ENCODE results near the gene FAM169A.
"Not testable (repeated sequence)": the region's sequence is repeated elsewhere in the genome, so short reads cannot be mapped to it uniquely, and the experiment has no call there.

The FAM169A gene, protein sequence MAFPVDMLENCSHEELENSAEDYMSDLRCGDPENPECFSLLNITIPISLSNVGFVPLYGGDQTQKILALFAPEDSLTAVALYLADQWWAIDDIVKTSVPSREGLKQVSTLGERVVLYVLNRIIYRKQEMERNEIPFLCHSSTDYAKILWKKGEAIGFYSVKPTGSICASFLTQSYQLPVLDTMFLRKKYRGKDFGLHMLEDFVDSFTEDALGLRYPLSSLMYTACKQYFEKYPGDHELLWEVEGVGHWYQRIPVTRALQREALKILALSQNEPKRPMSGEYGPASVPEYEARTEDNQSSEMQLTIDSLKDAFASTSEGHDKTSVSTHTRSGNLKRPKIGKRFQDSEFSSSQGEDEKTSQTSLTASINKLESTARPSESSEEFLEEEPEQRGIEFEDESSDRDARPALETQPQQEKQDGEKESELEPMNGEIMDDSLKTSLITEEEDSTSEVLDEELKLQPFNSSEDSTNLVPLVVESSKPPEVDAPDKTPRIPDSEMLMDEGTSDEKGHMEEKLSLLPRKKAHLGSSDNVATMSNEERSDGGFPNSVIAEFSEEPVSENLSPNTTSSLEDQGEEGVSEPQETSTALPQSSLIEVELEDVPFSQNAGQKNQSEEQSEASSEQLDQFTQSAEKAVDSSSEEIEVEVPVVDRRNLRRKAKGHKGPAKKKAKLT

DNA sequence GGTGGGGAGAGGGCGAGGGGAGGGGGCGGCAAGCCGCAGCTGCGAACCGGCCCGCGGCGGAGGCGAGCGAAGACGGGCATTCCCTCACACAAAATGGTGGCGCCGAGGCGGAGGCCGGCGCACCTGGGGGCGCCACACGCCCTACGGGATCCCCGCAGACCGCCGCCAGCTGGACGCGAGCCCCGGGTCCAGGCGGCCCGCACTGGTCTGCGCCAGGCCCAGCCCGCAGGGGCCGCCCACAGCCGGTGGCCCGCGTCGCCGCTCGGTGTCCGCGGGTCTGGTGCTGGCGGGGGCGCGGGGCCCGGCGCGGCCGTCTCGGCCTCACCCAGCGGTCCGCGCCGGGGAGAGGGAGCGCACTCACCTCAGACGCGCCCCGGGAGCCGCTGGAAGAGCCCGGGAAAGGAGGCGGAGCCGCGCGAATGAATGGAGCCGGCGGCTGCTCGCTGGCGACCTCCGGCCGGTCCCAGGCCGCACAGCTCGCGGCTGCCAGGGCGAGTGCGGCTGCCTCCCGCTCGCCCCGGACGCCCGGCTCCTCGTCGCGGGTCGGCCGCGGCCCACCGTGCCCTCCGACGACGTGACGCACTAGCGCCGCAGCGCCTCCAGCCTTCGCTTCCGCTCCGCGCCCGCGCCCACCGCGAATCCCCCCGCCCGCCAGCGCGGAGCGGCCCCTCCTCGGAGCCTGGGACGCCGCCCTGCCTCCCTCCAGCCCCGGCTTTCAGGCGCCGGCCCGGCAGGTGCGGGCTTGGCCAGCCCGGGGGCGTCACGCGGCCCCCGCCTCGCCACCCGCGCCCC lies at the start of gene FAM169A:
Gene FAM169A (minus strand): TSS at position 584 of the 792 bp plus-strand sequence. CDS start 24,711 bp downstream, outside the sequence.
- POLR2A ChIA-PET: no interaction called here
- CTCF ChIA-PET: no interaction called here
- peak within 1 kb of the TSS; percentile 55 for H3K4me3 ChIP-seq (ENCODE audit: low read depth, low read length)
- TF ChIP-seq, protein P1, sequence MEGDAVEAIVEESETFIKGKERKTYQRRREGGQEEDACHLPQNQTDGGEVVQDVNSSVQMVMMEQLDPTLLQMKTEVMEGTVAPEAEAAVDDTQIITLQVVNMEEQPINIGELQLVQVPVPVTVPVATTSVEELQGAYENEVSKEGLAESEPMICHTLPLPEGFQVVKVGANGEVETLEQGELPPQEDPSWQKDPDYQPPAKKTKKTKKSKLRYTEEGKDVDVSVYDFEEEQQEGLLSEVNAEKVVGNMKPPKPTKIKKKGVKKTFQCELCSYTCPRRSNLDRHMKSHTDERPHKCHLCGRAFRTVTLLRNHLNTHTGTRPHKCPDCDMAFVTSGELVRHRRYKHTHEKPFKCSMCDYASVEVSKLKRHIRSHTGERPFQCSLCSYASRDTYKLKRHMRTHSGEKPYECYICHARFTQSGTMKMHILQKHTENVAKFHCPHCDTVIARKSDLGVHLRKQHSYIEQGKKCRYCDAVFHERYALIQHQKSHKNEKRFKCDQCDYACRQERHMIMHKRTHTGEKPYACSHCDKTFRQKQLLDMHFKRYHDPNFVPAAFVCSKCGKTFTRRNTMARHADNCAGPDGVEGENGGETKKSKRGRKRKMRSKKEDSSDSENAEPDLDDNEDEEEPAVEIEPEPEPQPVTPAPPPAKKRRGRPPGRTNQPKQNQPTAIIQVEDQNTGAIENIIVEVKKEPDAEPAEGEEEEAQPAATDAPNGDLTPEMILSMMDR (IDR thresholded peaks at IDR 0.05; ENCODE audit: insufficient read depth, low read length, missing control alignments): no peak
- no peak for DNase-seq (ENCODE audit: low read depth, low spot score)

DNA sequence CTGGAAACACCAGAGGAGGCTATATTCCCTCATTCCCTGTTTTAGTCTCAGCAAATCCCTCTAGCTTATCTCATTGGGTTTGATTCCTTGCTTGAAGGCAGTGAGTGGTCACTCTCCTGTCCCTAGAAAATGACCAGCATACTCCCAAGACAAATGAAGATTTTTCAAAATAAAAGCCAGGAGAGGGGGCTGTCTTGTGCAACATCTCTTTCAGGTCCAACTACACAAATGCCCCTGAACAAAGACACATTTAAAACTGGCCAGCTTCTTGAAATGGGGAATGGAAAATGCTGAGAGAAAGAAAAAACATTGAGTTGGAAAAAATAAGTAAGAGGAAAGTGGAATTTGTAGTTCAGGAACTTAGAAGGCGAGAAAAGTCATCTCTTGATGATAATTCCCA lies 49.3 kb upstream of the FAM169A start:
- ChIA-PET CTCF (interaction anchor here (1.3 to 7.2 kb wide), 3 partner anchors 10 to 241 kb away, joined by 4 to 141 read pairs (median 6); no protein-coding TSS in a partner anchor), POLR2A (no interaction called here)
- TF ChIP-seq, protein P1 (IDR thresholded peaks at IDR 0.05; ENCODE audit: insufficient read depth, low read length, missing control alignments): no peak
- DNase-seq (ENCODE audit: low read depth, low spot score): no peak
- no peak overlapping the region for H3K4me3 ChIP-seq (ENCODE audit: low read depth, low read length)

DNA sequence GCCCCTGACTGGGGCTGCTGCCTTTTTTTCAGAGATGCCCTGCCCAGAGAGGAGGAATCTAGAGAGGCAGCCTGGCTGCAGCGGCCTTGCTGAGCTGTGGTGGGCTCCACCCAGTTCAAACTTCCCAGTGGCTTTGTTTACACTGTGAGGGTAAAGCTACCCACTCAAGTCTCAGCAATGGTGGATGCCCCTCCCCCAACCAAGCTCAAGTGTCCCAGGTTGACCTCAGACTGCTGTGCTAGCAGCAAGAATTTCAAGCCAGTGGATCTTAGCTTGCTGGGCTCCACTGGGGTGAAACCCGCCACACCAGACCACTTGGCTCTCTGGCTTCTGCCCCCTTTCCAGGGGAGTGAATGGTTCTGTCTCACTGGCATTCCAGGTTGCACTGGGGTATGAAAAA lies 45.2 kb upstream of the FAM169A start:
- not testable (repeated sequence) for DNase-seq (ENCODE audit: low read depth, low spot score); H3K4me3 ChIP-seq (ENCODE audit: low read depth, low read length)
- ChIA-PET POLR2A (interaction anchor here (0.6 kb wide), 1 partner anchor 140 kb away, joined by 5 read pairs; no protein-coding TSS in a partner anchor), CTCF (interaction anchor here (1.7 kb wide), 1 partner anchor 239 kb away, joined by 5 read pairs; no protein-coding TSS in a partner anchor)

DNA sequence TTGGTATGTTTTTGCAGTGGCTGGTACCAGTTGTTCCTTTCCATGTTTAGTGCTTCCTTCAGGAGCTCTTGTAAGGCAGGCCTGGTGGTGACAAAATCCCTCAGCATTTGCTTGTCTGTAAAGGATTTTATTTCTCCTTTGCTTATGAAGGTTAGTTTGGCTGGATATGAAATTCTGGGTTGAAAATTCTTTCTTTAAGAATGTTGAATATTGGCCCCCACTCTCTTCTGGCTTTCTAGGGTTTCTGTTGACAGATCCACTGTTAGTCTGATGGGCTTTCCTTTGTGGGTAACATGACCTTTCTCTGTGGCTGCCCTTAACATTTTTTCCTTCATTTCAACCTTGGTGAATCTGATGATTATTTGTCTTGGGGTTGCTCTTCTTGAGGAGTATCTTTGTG lies 43.7 kb upstream of the FAM169A start:
- CTCF ChIA-PET; H3K4me3 ChIP-seq (ENCODE audit: low read depth, low read length); DNase-seq (ENCODE audit: low read depth, low spot score); POLR2A ChIA-PET: not testable (repeated sequence)

DNA sequence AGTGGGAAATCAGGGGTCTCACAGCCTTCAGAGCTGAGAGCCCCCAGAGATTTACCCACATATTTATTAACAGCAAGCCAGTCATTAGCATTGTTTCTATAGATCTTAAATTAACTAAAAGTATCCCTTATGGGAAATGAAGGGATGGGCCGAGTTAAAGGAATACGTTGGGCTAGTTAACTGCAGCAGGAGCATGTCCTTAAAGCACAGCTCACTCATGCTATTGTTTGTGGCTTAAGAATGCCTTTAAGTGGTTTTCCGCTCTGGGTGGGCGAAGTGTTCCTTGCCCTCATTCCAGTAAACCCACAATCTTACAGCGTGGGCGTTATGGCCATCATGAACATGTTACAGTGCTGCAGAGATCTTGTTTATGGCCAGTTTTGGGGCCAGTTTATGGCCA lies 42.0 kb upstream of the FAM169A start:
- DNase-seq (ENCODE audit: low read depth, low spot score); POLR2A ChIA-PET; H3K4me3 ChIP-seq (ENCODE audit: low read depth, low read length): not testable (repeated sequence)
- CTCF ChIA-PET: interaction anchor here (1.2 to 1.6 kb wide), 2 partner anchors 10 to 329 kb away, joined by 3 read pairs; partner anchors contain the start of gene ANKRD31

DNA sequence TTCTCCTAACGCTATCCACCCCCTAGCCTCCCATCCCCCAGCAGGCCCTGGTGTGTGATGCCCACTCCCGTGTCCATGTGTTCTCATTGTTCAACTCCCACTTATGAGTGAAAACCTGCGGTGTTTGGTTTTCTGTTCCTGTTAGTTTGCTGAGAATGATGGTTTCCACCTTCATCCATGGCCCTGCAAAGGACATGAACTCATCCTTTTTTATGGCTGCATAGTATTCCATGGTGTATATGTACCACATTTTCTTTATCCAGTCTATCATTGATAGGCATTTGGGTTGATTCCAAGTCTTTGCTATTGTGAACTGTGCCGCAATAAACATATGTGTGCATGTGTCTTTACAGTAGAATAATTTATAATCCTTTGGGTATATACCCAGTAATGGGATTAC lies 38.5 kb upstream of the FAM169A start:
- CTCF ChIA-PET; POLR2A ChIA-PET; DNase-seq (ENCODE audit: low read depth, low spot score); H3K4me3 ChIP-seq (ENCODE audit: low read depth, low read length): not testable (repeated sequence)

DNA sequence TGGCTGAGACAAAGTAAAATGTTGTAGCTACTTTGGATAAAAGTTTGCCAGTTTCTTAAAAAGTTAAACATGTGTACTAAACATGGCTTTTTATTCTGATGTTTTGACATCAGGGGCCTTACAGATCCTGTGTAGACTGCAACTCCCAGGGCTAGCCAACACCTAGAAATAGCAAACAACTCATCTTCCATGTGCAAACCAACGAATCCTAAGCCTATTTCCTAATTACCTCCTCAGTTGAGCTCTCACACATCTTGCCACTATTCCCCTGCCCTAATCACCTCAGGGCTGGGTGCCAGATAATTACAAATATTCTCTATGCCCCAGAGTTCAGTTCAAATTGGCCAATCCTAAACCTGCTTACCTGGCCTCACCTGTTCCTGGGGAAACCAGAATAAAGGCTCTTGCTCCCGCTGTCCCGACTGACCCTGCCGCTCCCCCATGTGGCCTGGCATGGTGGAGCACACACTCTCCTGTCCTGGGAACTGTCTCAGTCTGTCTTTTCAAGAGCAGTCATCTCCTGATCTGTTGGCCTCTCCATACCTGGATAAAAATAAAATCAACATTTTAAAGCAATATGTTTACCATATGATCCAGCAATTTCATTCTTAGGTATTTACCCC lies 37.1 kb upstream of the FAM169A start:
- TF ChIP-seq, protein P1 (IDR thresholded peaks at IDR 0.05; ENCODE audit: insufficient read depth, low read length, missing control alignments): peak; percentile 32
- CTCF ChIA-PET: interaction anchor here (1.4 kb wide), 1 partner anchor 230 kb away, joined by 4 read pairs; no protein-coding TSS in a partner anchor
- no peak overlapping the region for H3K4me3 ChIP-seq (ENCODE audit: low read depth, low read length)
- DNase-seq (ENCODE audit: low read depth, low spot score): no peak
- POLR2A ChIA-PET: no interaction called here

DNA sequence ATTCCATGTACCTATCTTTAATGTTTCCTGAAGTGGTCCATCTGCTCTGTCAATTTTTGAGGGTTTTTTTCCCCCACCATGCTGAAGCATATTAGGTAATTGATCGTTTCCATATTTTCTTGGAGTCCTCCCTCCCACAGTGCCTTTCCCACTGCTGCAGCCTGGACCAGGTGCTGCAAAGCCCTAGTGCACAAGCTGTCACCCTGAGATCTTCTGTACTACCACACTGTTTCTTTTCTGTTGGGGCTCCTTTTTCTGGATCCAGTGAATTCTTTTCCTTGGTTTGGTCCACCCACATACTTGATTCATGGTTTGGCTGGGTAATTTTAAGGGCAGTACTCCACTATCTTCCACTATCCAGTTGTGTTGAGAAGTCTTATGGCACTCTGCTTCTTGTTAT lies 30.9 kb upstream of the FAM169A start:
- POLR2A ChIA-PET: no interaction called here
- CTCF ChIA-PET: no interaction called here
- TF ChIP-seq, protein P1 (IDR thresholded peaks at IDR 0.05; ENCODE audit: insufficient read depth, low read length, missing control alignments): no peak
- no peak for DNase-seq (ENCODE audit: low read depth, low spot score)
- H3K4me3 ChIP-seq (ENCODE audit: low read depth, low read length): no peak overlapping the region
